WI38 (cell line): ENCODE results near the gene ARHGAP32.

Source experiments
- H3K4me3 ChIP-seq: 2 replicates; pipeline ENCODE4 v1.5.1; 2011; ENCODE audit warnings: low read depth, mild to moderate bottlenecking, control low read depth, low read length
- CTCF ChIP-seq: IDR thresholded peaks from 2 replicates; pipeline ENCODE4 v1.5.1; 2012; ENCODE audit warnings: low read depth, mild to moderate bottlenecking, control low read depth, low read length

The ARHGAP32 gene

GRCh38 chr11:129226207-129226798 is 34.2 kb upstream of the ARHGAP32 start:
- H3K4me3 ChIP-seq = no peak overlapping the region
- no peak for TF ChIP-seq CTCF

GRCh38 chr11:129225190-129225589 is 33.1 kb upstream of the ARHGAP32 start:
- TF ChIP-seq CTCF = no peak
- H3K4me3 ChIP-seq = no peak overlapping the region

- H3K4me3 ChIP-seq = no peak overlapping the region
- no peak for TF ChIP-seq CTCF
Measured at GRCh38 chr11:129224538-129224937, 32.4 kb upstream of the ARHGAP32 start.

DNA sequence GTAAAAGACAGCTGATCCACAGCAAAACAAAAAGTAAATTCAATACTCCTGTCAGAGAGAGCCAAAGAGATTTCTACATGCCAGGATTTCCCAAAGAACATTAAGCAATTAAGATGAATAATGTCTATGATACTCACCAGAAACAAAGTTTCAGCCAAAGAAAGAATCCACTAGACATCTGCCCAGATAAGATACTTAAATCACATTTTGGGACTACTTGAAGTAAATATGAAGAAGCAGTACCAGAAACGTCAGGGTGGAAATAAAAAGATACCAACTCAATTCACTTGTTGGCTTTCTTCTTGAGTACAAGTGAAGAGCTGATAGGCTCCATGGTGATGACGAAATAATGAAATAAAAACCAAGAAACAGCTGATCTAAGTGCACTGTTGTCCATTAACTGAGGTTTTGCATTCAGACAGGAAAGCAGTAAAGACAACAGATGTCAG is 31.6 kb upstream of the ARHGAP32 start:
- TF ChIP-seq CTCF = no peak
- no peak overlapping the region for H3K4me3 ChIP-seq

DNA sequence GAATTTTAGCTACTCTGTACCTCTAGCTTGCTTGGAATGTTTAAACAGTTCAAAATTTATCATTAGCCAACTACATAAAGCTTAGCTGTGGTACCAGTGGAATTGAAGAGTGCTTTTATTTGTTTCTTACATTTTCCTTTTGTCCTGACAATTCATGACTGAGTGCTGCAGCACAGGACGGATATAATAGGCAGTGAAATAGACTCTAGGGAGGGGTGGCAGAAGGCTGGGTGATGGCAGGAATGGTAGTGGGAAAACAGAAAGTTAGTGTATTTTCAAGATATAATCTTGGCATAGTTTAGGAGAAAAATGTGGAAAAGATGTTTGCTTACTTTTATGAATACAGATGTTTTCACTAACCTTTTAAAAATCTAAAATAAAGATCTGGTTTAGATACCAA is 31.1 kb upstream of the ARHGAP32 start:
- no peak overlapping the region for H3K4me3 ChIP-seq
- TF ChIP-seq CTCF = no peak

GRCh38 chr11:129222158-129222557 is 30.0 kb upstream of the ARHGAP32 start:
- no peak overlapping the region for H3K4me3 ChIP-seq
- TF ChIP-seq CTCF = no peak

DNA sequence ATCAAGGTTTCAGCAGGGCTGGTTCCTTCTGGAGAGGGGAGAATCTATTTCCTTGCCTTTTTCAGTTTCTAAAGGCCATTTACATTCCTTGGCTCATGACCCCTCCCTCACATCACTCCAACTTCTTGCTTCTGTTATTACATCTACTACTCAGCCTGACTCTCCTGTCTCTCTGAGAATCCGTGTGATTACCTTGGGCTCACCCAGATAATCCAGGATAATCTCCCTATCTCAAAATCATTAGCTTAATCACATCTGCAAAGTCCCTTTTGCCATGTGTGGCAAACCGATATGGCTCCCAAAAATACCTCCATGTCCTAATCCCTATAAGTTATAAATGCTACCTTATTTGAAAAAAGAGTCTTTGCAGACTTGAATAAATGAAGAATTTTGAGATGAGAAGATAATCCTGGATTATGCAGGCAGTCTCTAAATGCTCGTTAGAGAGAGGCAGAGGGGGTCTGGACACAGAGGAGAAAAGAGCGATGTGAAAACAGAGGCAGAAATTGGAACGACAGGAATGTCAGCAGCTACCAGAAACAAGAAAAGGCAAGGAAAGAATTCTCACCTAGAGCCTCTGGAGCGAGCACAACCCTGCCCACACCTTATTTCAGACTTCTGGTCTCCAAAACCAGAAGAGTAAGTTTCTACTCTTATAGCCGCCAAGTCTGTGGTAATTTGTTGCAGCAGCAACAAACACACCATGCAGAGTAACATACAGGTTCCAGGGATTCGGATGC is 23.6 kb upstream of the ARHGAP32 start:
- TF ChIP-seq CTCF = no peak
- no peak overlapping the region for H3K4me3 ChIP-seq
